Left lung (tissue), 10 donors: ENCODE data around the gene TJP2. TPM values are rescaled to one million over a fixed set of nuclear protein-coding genes. Genes with fewer than 3 reads are reported as not detected.

Source experiments
- ATAC-seq: fragments of 200-7000 bp; cut with Tn5 transposase; one replicate; pipeline ENCODE4 v1.9.1; 2020; ENCODE audit warnings: moderate library complexity
- DNase-seq, 4 donors: peaks; one replicate each; pipeline ENCODE4 v3.0.0-alpha.2; 2013 to 2020
- H3K27ac ChIP-seq, 2 donors: fragments of 200-600 bp; sonication (generic) in 1 of 2; one replicate each; pipeline versions ENCODE4 v1.5.0 to v1.8.0; 2020 to 2021
- H3K27me3 ChIP-seq, 2 donors: fragments of 200-600 bp; sonication (generic) in 1 of 2; one replicate each; pipeline versions ENCODE4 v1.5.0 to v1.8.0; 2020 to 2021
- H3K36me3 ChIP-seq, 2 donors: fragments of 200-600 bp; sonication (generic) in 1 of 2; one replicate each; pipeline versions ENCODE4 v1.5.0 to v1.8.0; 2020 to 2021
- H3K4me1 ChIP-seq, 2 donors: fragments of 200-600 bp; one replicate each; pipeline ENCODE4 v1.8.0; 2021
- H3K4me3 ChIP-seq, 2 donors: fragments of 200-600 bp; sonication (generic) in 1 of 2; one replicate each; pipeline versions ENCODE4 v1.5.0 to v1.8.0; 2020 to 2021; ENCODE audit warnings: mild to moderate bottlenecking in 1 of 2
- H3K9me3 ChIP-seq, 2 donors: fragments of 200-600 bp; sonication (generic) in 1 of 2; one replicate each; pipeline versions ENCODE4 v1.5.0 to v1.8.0; 2020 to 2021
- CTCF ChIP-seq, 2 donors: fragments of 200-600 bp; sonication (generic) in 1 of 2; IDR thresholded peaks; one replicate each; pipeline versions ENCODE4 v1.5.0 to v1.8.0; 2021; ENCODE audit warnings: antibody characterized with exemption in 2 of 2
- intact Hi-C, 2 donors: fragments of 100-400 bp; cut with DNase I; formaldehyde crosslinking; loops; one replicate each; pipeline versions ENCODE4 v1.11.2 to v1.14.2; 2022
- polyA plus RNA-seq, 6 donors: library from polyadenylated mRNA; unstranded; fragments of 120-200 nt; gene quantifications; one replicate each; pipeline ENCODE4 v1.2.1, GENCODE V29; 2013; ENCODE audit not compliant: insufficient read length in 6 of 6
- total RNA-seq, 2 donors: library from RNA; stranded (reverse); fragmentation: NEBNext Ultra II Directional; extraction: Animal tissue kit (Norgen Biotek cat#: 25700); gene quantifications; one replicate each; pipeline ENCODE4 v1.2.1, GENCODE V29; 2021
- donor health status: DM: no; HTN: yes; CAD: no.
- donor health status: DM: no; HTN: no; CAD: no.

The TJP2 gene
- total and polyA plus RNA-seq, 8 donors: 93.0 to 139 (median 114) TPM

- intact Hi-C loops: no loop called here
- Histone ChIP-seq H3K4me1 (peaks cover 21 to 53% of the 10 kb centered on the region in 2 donors), H3K4me3 (no peak overlapping the region), H3K27ac (peak overlapping the region in 1 of 2 donors; percentile 25), H3K36me3 (no peaks in the 10 kb centered on the region), H3K9me3 (no peaks in the 10 kb centered on the region), H3K27me3 (no peaks in the 10 kb centered on the region)
- no peak for TF ChIP-seq CTCF (IDR thresholded peaks at IDR 0.05)
- DNase-seq: no peak
- no peak for ATAC-seq
Measured at GRCh38 chr9:69191231-69191630, 17.2 kb downstream of the TJP2 start.

GRCh38 chr9:69192214-69192613 is 18.1 kb downstream of the TJP2 start:
- intact Hi-C loops: no loop called here
- no peak overlapping the region for H3K4me3 ChIP-seq
- H3K27ac ChIP-seq: no peak overlapping the region
- H3K4me1 ChIP-seq: peaks cover 13 to 44% of the 10 kb centered on the region in 2 donors
- no peak for TF ChIP-seq CTCF (IDR thresholded peaks at IDR 0.05)
- no peaks in the 10 kb centered on the region for H3K36me3 ChIP-seq
- H3K27me3 ChIP-seq: no peaks in the 10 kb centered on the region
- no peak for DNase-seq
- no peaks in the 10 kb centered on the region for H3K9me3 ChIP-seq
- peak; percentile 59 for ATAC-seq

- DNase-seq: no peak
- no peak for ATAC-seq
- H3K9me3 ChIP-seq: no peaks in the 10 kb centered on the region
- peaks cover 6 to 50% of the 10 kb centered on the region in 2 donors for H3K4me1 ChIP-seq
- intact Hi-C loops: no loop called here
- H3K27me3 ChIP-seq: no peaks in the 10 kb centered on the region
- no peak for TF ChIP-seq CTCF (IDR thresholded peaks at IDR 0.05)
- no peak overlapping the region for H3K27ac ChIP-seq
- H3K4me3 ChIP-seq: no peak overlapping the region
- H3K36me3 ChIP-seq: no peaks in the 10 kb centered on the region
Measured at GRCh38 chr9:69193685-69194032, 19.6 kb downstream of the TJP2 start.

- Histone ChIP-seq H3K4me1 (peaks cover 6 to 61% of the 10 kb centered on the region in 2 donors), H3K27ac (no peak overlapping the region), H3K36me3 (no peaks in the 10 kb centered on the region), H3K4me3 (no peak overlapping the region), H3K27me3 (no peaks in the 10 kb centered on the region), H3K9me3 (no peaks in the 10 kb centered on the region)
- TF ChIP-seq CTCF (IDR thresholded peaks at IDR 0.05): no peak
- ATAC-seq (no peak), DNase-seq (no peak)
- intact Hi-C loops: no loop called here
Measured at GRCh38 chr9:69194702-69195418, 20.8 kb downstream of the TJP2 start.

DNA sequence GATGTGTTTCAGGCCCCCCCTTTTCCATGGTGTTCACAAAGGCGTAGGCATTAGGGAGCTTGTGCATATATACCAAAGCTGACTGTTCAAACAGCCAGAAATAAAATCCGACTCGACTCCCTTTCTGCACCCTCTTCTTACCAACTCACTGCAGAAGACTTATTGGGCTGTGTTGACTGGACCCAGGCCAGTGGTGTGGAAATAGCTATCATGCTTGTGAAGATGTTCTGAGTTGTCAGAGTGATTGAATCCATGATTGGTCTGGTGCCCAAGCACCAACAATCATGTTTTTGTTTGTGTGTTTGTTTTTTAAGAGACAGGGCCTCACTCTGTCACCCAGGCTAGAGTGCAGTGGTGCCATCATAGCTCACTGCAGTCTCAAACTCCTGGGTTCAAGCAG is 21.6 kb downstream of the TJP2 start:
- no peak overlapping the region for H3K27ac ChIP-seq
- H3K9me3 ChIP-seq: no peaks in the 10 kb centered on the region
- intact Hi-C loops: no loop called here
- DNase-seq (no peak), ATAC-seq (no peak)
- H3K36me3 ChIP-seq: no peaks in the 10 kb centered on the region
- no peak for TF ChIP-seq CTCF (IDR thresholded peaks at IDR 0.05)
- no peak overlapping the region for H3K4me3 ChIP-seq
- no peaks in the 10 kb centered on the region for H3K27me3 ChIP-seq
- H3K4me1 ChIP-seq: peaks cover 0 to 55% of the 10 kb centered on the region in 2 donors
